ENCODE measurements around the gene METTL3. TPM values are rescaled to one million over a fixed set of nuclear protein-coding genes. Genes with fewer than 3 reads are reported as not detected.
A peak's percentile ranks its signal among the peaks of the same experiment; 100 is the strongest.

The METTL3 gene
- total and polyA plus RNA-seq, 2 of the 4 experiments (the other 2 are of a cell fraction), result 90.6 to 109 TPM

- in situ Hi-C loops (cut with MboI; ENCODE audit: low sequenced_read_pairs) (no loop called here), dilution Hi-C loops (cut with HindIII; ENCODE audit: low sequenced_read_pairs, unreplicated experiment) (no loop called here), intact Hi-C loops (cut with micrococcal nuclease) (loop anchor here (1.0 to 10.0 kb wide), 6 partner anchors 45 to 312 kb away; partner anchors contain the start of genes CHD8, METTL3 and TOX4)
- Histone ChIP-seq H3K18ac (ENCODE audit: low read depth, low read length) (no peak overlapping the region), H3K27ac (ENCODE audit: insufficient read depth, low read length) (no peak overlapping the region), H3K4me3 (ENCODE audit: insufficient read depth, low read depth, low read length) (peak overlapping the region; percentile 17; the same call in 1 of the 2 replicates), H4K91ac (ENCODE audit: insufficient read depth, low read depth, low read length) (no peak overlapping the region), H2BK120ac (ENCODE audit: low read depth, low read length) (no peak overlapping the region), H3K36me3 (ENCODE audit: control insufficient read depth, insufficient read depth, low read length) (no peaks in the 10 kb centered on the region), H2BK20ac (ENCODE audit: low read depth, low read length) (no peak overlapping the region), H2AK9ac (replicated peaks; ENCODE audit: low read depth, low read length, poor library complexity) (no peak overlapping the region), H2BK5ac (ENCODE audit: low read depth, low read length, poor library complexity, severe bottlenecking) (no peak overlapping the region), H3K4me2 (ENCODE audit: low read depth, low read length) (peak overlapping the region; percentile 70), H2AFZ (replicated peaks; ENCODE audit: low read length, poor library complexity) (peak overlapping the region; percentile 73), H3K9me1 (ENCODE audit: insufficient read depth, low read length) (no peaks in the 10 kb centered on the region), H3K14ac (replicated peaks; ENCODE audit: low read depth, low read length) (no peak overlapping the region), H3K9me3 (ENCODE audit: control insufficient read depth, insufficient read depth, low read length) (no peaks in the 10 kb centered on the region), H3K56ac (ENCODE audit: extremely low read depth, insufficient read depth, low read length) (no peak overlapping the region), H3K79me1 (ENCODE audit: low read depth in 1 of 2, low read length in 2 of 2) (no peaks in the 10 kb centered on the region), H4K8ac (ENCODE audit: low read depth in 2 of 2, low read length in 2 of 2) (no peak overlapping the region), H3K27me3 (ENCODE audit: control insufficient read depth, insufficient read depth, low read length) (no peaks in the 10 kb centered on the region), H3K23ac (ENCODE audit: low read depth, low read length) (no peak overlapping the region), H3K4ac (ENCODE audit: low read depth, low read length) (no peak overlapping the region), H3K9ac (ENCODE audit: low read depth, low read length) (no peak overlapping the region; the same call in 1 of the 2 replicates), H2BK15ac (ENCODE audit: low read depth, low read length) (no peak overlapping the region), H4K20me1 (ENCODE audit: insufficient read depth, low read length) (no peaks in the 10 kb centered on the region), H4K5ac (ENCODE audit: low read depth, low read length) (no peak overlapping the region; the same call in 1 of the 2 replicates), H2AK5ac (ENCODE audit: low read depth, low read length) (no peak overlapping the region), H3K4me1 (ENCODE audit: control insufficient read depth, insufficient read depth, low read length) (no peaks in the 10 kb centered on the region)
- POLR2A ChIA-PET (ENCODE audit: unreplicated experiment), result no interaction called here
- TF ChIP-seq NFE2L2 (IDR thresholded peaks at IDR 0.05; ENCODE audit: low read depth, low read length) (no peak), BHLHE40 (IDR thresholded peaks at IDR 0.05; ENCODE audit: low read depth, low read length) (no peak), RAD21 (IDR thresholded peaks at IDR 0.05; ENCODE audit: low read length) (peak; percentile 81), ELK1 (IDR thresholded peaks at IDR 0.05; ENCODE audit: borderline replicate concordance, low read depth, low read length) (no peak), CHD1 (IDR thresholded peaks at IDR 0.05; ENCODE audit: low read depth, low read length) (0 out of 2 replicates have a peak, but pooled peaks have one; percentile 44), SMC3 (IDR thresholded peaks at IDR 0.05; ENCODE audit: low read depth, low read length) (peak; percentile 68), MXI1 (IDR thresholded peaks at IDR 0.05; ENCODE audit: borderline replicate concordance, low read depth, low read length) (no peak), RFX5 (IDR thresholded peaks at IDR 0.05; ENCODE audit: low read depth, low read length) (no peak), RCOR1 (IDR thresholded peaks at IDR 0.05; ENCODE audit: insufficient replicate concordance, low read length) (no peak), FOS (IDR thresholded peaks at IDR 0.05; ENCODE audit: low read depth, low read length) (no peak), POLR2A (IDR thresholded peaks at IDR 0.05; ENCODE audit: low read depth, low read length) (no peak)
- TF ChIP-seq, protein P1, sequence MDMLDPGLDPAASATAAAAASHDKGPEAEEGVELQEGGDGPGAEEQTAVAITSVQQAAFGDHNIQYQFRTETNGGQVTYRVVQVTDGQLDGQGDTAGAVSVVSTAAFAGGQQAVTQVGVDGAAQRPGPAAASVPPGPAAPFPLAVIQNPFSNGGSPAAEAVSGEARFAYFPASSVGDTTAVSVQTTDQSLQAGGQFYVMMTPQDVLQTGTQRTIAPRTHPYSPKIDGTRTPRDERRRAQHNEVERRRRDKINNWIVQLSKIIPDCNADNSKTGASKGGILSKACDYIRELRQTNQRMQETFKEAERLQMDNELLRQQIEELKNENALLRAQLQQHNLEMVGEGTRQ (IDR thresholded peaks at IDR 0.05; ENCODE audit: low read depth, low read length), result no peak
- TF ChIP-seq, protein P2, sequence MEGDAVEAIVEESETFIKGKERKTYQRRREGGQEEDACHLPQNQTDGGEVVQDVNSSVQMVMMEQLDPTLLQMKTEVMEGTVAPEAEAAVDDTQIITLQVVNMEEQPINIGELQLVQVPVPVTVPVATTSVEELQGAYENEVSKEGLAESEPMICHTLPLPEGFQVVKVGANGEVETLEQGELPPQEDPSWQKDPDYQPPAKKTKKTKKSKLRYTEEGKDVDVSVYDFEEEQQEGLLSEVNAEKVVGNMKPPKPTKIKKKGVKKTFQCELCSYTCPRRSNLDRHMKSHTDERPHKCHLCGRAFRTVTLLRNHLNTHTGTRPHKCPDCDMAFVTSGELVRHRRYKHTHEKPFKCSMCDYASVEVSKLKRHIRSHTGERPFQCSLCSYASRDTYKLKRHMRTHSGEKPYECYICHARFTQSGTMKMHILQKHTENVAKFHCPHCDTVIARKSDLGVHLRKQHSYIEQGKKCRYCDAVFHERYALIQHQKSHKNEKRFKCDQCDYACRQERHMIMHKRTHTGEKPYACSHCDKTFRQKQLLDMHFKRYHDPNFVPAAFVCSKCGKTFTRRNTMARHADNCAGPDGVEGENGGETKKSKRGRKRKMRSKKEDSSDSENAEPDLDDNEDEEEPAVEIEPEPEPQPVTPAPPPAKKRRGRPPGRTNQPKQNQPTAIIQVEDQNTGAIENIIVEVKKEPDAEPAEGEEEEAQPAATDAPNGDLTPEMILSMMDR (conservative IDR thresholded peaks at IDR 0.05; ENCODE audit: low read depth, low read length), result peak; percentile 80
- DNase-seq (peak; percentile 85), ATAC-seq (ENCODE audit: low read depth) (peak; percentile 92)
- WGBS, 2 experiments (ENCODE audit: extremely low coverage in 2 of 2, insufficient read length in 1 of 2), result no CpG with 5 or more reads among the region's 11 CpGs
- no TSS peak for BruUV-seq (replicated peaks)
- CTCF ChIA-PET, result interaction anchor here (0.6 to 1.4 kb wide), 3 partner anchors 31 to 174 kb away, joined by 3 to 8 read pairs (median 4); partner anchors contain the start of gene SALL2
Measured at GRCh38 chr14:21557084-21557901, 46.2 kb upstream of the METTL3 start.
